ENCODE data around the gene HLTF. TPM values are rescaled to one million over a fixed set of nuclear protein-coding genes. Genes with fewer than 3 reads are reported as not detected.

The HLTF gene
- total RNA-seq, 1 experiment from 2014 or later = 37.6 TPM

DNA sequence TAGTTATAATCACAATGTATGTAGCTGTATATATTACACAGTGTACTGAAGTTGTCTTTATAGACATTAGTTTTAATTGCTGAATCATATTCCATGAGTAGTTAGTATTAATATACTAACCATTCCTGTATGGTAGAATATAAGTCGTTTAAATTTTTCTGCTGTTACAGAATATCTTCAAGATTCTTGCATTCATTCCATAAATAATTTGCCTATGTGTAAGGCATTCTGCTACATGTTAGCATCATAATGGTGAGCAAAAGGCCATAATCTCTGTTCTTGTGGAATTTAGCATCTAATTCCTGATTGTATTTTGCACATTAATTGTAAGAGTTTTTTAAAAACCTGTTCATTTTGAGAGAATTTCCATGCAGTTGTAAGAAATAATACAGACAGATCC, 80.9 kb downstream of the HLTF start:
- Histone ChIP-seq H3K4me3 (ENCODE audit: low read depth, low read length, poor library complexity, severe bottlenecking) (no peak overlapping the region), H3K27ac (ENCODE audit: low read depth, low read length, poor library complexity, severe bottlenecking) (no peak overlapping the region), H3K9me3 (ENCODE audit: low read depth, low read length, poor library complexity, severe bottlenecking) (no peaks in the 10 kb centered on the region), H3K27me3 (replicated peaks; ENCODE audit: insufficient read depth, low read depth, low read length, poor library complexity) (no peaks in the 10 kb centered on the region), H3K36me3 (ENCODE audit: insufficient read depth, low read length, poor library complexity, severe bottlenecking) (no peaks in the 10 kb centered on the region), H3K4me1 (ENCODE audit: insufficient read depth, low read length, poor library complexity, severe bottlenecking) (no peaks in the 10 kb centered on the region)
- POLR2A ChIA-PET (ENCODE audit: low non-redundant PET) = no interaction called here
- intact Hi-C loops (cut with micrococcal nuclease; ENCODE audit: unreplicated experiment) = no loop called here
- CTCF ChIA-PET = no interaction called here
- TF ChIP-seq CTCF (conservative IDR thresholded peaks at IDR 0.05; ENCODE audit: low read depth, low read length) (no peak), EZH2 (IDR thresholded peaks at IDR 0.05; ENCODE audit: borderline replicate concordance, low read depth, low read length, poor library complexity, severe bottlenecking) (no peak)
- no TSS peak for BruUV-seq (replicated peaks)
- DNase-seq (ENCODE audit: low spot score) = no peak

GRCh38 chr3:149004622-149005021, 81.7 kb downstream of the HLTF start:
- TF ChIP-seq EZH2 (IDR thresholded peaks at IDR 0.05; ENCODE audit: borderline replicate concordance, low read depth, low read length, poor library complexity, severe bottlenecking) (no peak), CTCF (conservative IDR thresholded peaks at IDR 0.05; ENCODE audit: low read depth, low read length) (no peak)
- Histone ChIP-seq H3K36me3 (ENCODE audit: insufficient read depth, low read length, poor library complexity, severe bottlenecking) (no peaks in the 10 kb centered on the region), H3K9me3 (ENCODE audit: low read depth, low read length, poor library complexity, severe bottlenecking) (no peaks in the 10 kb centered on the region), H3K27ac (ENCODE audit: low read depth, low read length, poor library complexity, severe bottlenecking) (no peak overlapping the region), H3K27me3 (replicated peaks; ENCODE audit: insufficient read depth, low read depth, low read length, poor library complexity) (no peaks in the 10 kb centered on the region), H3K4me1 (ENCODE audit: insufficient read depth, low read length, poor library complexity, severe bottlenecking) (no peaks in the 10 kb centered on the region), H3K4me3 (ENCODE audit: low read depth, low read length, poor library complexity, severe bottlenecking) (no peak overlapping the region)
- BruUV-seq (replicated peaks) = no TSS peak
- ChIA-PET POLR2A (ENCODE audit: low non-redundant PET) (no interaction called here), CTCF (no interaction called here)
- intact Hi-C loops (cut with micrococcal nuclease; ENCODE audit: unreplicated experiment) = no loop called here
- DNase-seq (ENCODE audit: low spot score) = no peak

DNA sequence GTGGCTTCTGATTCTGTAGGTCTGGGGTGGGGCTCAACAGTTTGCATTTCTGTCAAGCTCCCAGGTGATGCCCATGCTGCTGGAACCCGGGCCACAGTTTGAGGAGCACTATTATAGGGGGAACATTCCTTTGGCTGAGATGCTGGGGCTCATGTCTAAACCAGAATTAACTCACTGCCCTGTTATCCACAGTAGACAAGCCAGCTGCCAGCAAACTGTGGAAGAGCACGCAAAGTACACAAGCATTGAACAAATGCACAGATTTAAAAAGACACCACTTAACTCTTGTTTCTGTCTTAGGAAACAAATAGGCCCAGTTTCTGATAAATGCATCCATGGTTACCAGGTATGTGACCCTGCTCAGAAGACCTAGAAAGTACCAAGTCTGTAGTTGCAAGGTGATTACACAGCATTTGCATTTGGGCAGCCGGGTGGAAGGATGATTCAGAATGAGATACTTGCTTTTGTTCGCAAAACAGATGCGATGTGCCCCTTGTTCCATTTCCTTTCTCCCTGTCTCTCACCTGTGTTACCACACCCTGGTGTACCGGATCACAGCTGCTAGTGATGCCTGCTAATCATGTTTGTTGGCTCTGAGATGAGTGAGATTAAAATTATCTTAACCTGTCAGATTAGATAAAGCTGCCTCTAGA, 82.6 kb downstream of the HLTF start:
- CTCF ChIA-PET = no interaction called here
- DNase-seq (ENCODE audit: low spot score) = no peak
- no TSS peak for BruUV-seq (replicated peaks)
- Histone ChIP-seq H3K27me3 (replicated peaks; ENCODE audit: insufficient read depth, low read depth, low read length, poor library complexity) (no peaks in the 10 kb centered on the region), H3K9me3 (ENCODE audit: low read depth, low read length, poor library complexity, severe bottlenecking) (no peaks in the 10 kb centered on the region), H3K27ac (ENCODE audit: low read depth, low read length, poor library complexity, severe bottlenecking) (no peak overlapping the region), H3K4me1 (ENCODE audit: insufficient read depth, low read length, poor library complexity, severe bottlenecking) (no peaks in the 10 kb centered on the region), H3K36me3 (ENCODE audit: insufficient read depth, low read length, poor library complexity, severe bottlenecking) (no peaks in the 10 kb centered on the region), H3K4me3 (ENCODE audit: low read depth, low read length, poor library complexity, severe bottlenecking) (no peak overlapping the region)
- POLR2A ChIA-PET (ENCODE audit: low non-redundant PET) = no interaction called here
- TF ChIP-seq CTCF (conservative IDR thresholded peaks at IDR 0.05; ENCODE audit: low read depth, low read length) (no peak), EZH2 (IDR thresholded peaks at IDR 0.05; ENCODE audit: borderline replicate concordance, low read depth, low read length, poor library complexity, severe bottlenecking) (no peak)
- intact Hi-C loops (cut with micrococcal nuclease; ENCODE audit: unreplicated experiment) = no loop called here

Measured in A673 (cell line).